NCI-H446 treated with DMSO at 0.1 percent for 48 hours (cell line): ENCODE measurements around the gene BPI.
"Not testable (repeated sequence)": the region's sequence is repeated elsewhere in the genome, so short reads cannot be mapped to it uniquely, and the experiment has no call there.

Experiments
- DNase-seq: peaks from one replicate; lab custom pipeline; 2025; lab: John Stamatoyannopoulos, UW

Gene BPI

DNA sequence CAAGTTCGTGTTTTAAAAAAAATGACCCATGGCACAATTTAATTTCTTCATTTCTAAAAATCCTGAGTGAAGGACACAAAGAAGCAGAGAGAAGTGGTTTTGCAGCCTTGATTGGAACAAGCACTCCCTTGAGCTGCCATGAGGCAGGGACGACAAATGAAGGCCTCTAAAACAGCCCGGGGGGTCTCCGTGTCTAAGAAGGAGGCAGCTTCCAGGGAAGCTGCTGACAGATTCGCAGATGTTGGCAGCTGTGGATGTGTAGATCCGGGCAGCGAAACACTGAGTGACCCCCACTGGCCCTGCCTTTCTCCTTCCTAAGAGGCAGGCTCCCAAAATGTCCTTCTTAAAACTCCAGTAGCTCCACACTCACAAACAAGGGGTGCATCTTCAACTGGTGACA, 32.8 kb downstream of the BPI start:
- no peak for DNase-seq

DNA sequence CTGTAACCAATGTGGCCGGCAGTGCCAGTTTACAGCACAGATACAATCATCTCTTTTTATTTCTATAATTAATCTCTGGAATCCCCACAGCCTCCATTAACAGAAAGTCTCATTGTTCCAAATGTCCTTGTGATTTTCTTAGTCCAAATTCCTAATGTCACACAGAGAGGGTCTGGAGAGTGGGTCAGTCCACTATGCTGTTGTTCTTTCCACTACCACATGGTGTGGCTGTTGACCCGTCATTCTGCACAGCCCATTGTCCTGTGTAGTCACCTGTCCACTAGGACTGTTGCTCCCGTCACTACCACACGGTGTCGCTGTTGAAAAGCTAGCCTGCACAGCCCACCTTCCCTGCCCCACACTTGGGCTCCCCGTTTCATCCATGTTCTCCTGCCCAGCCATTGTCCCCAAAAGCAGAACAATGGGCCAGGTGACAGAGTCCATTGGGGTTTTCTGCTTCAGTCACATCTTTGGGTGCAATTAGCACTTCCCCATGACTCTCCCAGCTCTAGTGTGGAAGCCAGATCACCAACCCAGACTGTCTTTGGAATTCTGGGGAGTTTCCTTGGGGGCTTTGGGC, 33.7 kb downstream of the BPI start:
- DNase-seq: no peak

DNA sequence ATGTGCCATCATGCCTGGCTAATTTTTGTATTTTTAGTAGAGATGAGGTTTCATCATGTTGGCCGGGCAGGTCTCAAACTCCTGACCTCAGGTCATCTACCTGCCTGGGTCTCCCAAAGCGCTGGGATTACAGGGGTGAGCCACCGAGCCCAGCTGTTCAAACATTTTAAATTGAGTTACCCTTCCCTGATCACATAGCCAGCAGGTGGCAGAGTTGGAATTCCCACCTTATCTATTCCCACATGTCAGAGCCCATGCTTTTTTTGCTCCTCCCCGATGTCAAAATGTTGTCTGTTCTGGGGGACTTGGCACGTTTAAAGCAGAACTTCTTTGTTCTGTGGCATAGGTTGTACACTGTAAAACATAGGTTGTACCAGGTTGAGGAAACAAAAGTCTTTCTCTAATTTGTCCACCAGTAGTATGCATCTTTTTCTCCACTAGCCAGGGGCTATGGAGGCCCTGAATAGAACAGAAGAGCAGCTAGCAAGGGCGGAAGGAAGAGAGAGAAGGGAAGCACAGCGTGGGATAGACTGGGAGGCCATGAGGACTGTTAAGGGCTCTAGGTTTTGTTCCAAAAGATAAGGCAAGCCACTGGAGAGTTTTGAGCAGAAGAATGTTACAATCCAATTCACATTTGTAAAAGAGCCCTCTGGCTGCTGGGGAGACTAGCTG, 35.0 kb downstream of the BPI start:
- DNase-seq: no peak

DNA sequence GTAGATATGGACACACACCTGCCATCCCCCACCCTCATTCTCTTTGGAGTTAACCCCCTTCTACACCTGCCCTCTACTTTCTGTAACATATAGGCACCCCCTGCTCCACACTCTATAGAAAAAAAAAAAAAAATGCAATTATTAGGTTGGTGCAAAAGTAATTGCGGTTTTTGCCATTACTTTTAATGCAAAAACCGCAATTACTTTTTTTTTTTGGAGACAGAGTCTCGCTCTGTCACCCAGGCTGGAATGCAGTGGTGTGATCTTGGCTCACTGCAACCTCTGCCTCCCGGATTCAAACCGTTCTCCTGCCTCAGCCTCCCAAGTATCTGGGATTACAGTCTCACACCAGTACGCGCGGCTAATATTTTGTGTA, 35.6 kb downstream of the BPI start:
- not testable (repeated sequence) for DNase-seq

DNA sequence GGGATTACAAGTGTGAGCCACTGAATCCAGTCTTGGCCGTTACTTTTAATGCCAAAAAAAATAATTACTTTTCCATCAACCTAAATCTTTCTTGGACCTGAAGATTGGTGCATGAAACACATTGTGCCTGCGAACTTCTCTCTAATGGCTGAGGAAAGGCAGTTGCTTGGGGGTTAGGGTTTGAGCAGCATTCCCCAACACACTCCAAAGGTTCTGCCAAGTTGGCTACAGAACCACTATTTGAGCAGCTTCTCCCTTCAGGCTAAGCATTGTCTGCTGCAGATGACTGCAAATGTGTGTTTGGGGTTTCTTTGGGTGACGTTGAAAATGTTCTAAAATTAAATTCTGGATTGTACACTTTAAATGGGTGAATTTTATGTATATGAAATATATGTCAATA, 36.0 kb downstream of the BPI start:
- DNase-seq: no peak

DNA sequence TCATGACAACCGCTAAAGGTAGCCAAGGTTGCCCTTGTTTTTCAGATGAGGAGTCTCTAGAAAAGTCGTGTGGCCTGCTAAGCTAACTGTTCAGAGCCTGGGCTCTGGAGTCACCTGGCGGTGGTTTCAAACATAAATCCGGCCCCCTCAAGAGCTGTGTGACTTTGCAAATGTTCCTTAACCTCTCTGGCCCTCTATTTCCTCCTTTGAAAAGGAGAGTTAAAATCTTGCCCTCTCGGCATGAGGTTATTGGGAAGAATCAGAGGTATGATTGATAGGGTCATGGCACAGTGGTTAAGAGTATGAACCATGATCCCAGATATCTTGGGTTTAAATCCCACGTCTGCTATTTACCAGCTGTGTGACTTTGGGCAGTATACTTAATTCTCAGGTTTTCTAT, 36.7 kb downstream of the BPI start:
- DNase-seq: no peak

DNA sequence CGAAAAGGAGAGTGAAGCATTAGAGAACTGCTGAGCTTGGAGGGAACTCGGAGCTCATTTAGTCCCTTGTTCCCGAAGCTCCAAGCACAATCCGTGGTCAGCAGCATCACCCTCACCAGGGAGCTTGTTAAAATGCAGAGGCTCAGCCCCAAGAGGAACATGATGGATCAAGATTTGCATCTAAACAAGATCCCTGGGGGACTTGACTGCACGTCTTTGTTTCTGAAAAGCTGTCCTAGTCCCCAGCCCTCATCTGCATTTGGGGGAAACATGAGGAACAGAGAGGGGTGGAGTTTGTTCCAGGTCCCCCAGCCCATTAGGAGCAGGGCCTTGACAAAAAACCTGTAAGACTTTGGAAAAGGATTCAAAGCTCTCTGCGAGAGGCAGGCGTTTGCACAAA, 38.3 kb downstream of the BPI start:
- no peak for DNase-seq

DNA sequence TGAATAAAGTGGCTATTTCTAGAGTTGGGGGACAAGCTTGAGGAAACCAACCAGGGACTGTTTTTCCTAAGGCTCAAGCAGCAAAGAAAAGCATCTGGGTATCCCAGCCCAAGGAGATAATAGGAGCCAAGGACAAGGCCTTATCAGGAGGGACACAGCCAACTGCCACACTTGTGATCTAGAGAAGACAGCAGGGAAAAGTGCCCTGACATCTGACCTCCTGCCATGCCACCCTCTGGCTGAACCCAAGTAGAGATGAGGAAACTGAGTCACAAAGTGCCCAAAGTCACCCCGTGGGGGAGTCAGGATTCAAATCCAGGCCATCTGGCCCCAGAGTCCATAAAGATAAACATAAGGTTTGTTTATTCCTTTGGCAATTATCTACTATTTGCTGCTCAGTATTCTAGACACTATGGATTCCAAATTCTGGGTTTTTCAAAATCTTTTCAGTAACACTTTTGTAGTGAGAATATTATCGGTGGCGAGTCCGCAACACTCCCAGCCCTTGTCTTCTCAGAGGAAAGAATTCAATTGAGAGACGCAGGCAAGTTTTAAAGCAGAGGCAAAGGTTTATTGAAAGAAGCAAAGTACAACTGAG, 38.9 kb downstream of the BPI start:
- no peak for DNase-seq

DNA sequence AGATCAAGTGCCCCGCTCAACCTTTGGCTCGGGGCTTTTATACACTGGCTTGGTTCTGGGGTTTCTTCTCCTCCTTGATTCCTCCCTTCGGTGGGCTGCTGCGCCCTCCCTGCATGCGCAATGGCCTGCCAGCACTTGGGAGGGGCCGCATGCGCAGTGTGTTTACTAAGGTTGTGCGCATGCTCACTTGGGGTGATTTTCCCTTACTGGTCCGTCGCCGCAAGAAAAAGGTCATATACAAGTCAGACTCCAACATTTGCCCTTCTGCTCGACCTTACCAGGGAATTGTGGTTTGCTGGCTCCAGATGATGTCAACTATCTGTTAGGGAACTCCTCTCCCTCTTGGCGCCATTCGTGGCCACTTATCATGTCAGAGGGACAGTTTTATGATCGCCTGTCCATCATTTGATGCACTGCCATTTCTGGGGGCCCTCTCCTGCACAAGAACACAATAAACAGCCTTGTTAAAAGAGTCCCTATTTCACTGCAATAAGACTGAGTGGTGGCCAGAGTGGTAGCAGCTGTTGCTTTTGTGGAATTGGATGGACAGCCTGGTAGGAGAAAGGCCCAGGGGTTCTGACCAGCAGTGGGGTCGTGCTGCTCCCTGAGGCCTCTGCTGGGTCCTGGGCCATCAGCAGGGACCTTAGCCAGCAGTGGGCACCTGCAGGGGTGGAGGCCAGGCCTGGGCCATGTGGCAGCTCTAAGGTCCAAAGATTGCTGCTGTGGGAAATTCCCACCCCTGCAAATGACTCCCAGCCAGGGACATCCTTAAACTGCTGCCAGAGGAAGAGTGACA, 39.6 kb downstream of the BPI start:
- no peak for DNase-seq

DNA sequence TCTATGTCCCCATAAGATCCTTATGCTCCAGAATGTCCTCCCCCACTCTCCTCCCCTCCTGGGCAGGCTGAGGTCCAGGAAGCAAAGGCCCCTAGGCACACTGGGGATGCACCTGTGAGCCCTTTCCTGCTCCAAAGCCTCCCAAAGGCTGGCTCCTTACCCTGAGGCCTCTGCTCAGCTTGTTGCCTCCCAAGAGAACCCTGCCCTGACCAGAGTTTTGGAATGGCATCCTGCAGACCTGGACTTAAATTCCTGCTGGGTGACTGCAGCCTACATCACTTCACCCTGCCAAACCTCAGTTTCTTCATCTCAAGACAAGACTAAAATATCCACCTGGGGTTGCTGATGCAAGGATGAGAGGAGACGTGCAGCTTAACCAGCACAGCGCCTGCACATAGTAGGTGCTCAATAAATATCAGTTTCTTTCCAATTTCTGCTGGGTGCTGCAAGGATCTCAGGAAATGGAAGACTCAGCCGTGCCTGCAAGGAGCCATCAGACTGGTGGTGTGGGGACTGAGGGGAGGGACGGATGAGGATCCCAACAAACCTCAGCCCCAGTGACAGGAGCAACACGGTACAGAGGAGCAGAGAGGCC, 40.2 kb downstream of the BPI start:
- DNase-seq: no peak

DNA sequence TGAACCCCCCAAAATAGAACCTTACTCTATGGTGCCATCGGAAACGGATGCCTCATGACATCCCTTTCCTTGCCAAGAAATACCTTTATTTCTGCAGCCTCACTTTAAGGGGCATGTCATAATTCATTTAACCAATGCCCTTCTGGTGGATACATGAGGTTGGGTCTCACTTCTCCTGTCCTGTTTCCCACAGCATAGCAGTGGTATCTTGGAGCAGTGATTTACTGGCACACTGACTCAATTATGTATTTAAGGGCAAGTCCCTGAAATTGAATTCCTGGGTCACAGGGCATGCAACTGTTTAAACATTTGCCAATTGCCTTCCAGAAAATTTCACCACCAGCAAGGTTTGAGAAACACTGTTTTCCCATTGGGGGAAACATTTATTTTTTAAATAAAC, 41.7 kb downstream of the BPI start:
- DNase-seq: no peak

DNA sequence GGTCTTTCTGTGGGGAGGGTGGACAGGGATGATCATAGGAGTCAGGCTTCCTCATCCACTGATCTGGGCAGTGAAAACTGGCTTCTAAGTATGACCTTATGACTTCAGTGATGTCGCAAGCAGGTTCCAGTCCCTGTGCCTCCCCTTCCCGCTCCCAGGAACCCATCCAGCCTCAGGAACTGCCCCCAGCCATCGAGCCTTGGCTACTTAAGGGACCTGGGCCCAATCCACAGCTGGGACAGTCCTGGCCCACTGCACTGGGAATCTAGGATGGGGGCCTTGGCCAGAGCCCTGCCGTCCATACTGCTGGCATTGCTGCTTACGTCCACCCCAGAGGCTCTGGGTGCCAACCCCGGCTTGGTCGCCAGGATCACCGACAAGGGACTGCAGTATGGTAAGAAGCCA, 42.3 kb downstream of the BPI start, which contains the start of gene LBP:
Gene LBP (plus strand): TSS at position 236 of the 405 bp plus-strand sequence. CDS start 35 bp downstream, at position 271.
- no peak for DNase-seq

DNA sequence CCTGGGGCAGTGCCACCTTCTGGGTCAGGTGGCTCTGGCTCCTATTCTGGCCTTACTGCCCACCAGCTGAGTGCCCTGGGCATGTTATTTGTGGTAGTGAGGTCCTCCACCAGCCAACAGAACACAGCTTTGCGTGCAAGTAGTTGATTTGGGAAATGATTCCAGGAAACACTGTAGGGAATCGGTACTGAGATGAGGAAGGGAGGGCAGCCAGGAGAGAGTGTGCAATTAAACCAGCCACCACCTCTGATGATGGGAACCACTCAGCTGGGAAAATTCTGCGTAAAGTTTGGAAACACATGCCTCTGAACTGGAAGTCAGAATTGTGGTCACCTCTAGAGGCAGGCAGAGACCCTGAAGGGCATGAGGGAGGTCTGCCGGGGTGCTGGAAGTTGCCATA, 42.8 kb downstream of the BPI start:
- DNase-seq: no peak

DNA sequence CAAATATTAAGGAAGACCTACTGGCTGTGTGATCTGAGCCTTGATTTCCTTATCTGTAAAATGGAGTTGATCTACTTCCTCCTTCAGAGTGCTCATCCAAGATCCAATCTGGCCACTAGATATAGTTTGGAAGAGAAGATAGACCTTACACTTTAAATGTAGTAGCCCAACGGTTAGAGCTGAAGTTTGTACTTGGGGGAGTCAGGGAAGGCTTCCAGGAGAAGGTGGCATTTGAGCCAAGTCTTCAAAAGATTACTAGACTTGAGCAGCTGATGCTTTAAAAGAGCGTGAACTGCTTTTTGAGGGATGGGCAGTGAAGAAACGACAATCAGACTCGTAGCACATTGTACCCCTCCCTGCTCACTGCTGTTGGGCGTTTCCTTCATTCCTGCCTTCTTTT, 45.9 kb downstream of the BPI start:
- DNase-seq: no peak

DNA sequence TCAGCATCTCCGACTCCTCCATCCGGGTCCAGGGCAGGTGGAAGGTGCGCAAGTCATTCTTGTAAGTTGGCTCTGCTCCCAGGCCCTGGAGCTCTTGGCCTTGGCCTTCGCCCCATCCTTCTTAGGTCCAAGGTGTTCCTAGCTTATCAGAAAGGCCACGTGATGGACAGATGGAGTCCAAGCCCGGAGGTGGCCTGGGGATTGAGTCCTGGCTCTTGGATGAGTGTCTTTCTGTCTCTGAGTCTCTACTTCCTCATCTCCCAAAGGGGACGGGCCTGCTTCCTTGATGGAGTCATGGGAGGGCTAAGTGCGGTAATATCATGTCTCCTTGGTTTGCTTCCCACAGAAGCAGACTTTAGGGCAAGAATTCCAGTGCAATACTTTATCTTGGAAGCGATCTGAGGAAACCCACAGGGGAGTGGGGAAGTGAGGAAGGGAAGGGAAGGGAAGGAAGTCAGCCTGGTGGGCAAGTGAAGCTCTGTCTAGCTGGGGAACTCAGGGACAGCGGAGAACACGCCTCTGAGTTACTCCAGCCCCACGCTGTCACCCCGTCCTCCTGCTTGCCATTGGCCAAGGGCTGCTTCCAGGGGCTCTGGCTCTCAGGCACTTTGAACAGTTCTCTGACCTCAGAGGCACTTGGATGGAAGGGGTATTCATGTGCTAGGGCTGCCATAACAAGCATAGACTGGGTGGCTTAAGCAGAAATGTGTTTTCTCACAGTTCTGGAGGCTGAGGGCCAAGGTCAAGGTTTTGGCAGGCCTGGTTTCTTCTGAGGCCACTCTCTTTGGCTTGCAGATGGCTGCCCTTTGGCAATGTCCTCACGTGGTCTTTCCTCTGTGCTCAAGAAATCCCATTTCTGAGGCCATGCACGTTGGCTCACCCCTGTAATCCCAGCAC, 47.2 kb downstream of the BPI start:
- DNase-seq: no peak

DNA sequence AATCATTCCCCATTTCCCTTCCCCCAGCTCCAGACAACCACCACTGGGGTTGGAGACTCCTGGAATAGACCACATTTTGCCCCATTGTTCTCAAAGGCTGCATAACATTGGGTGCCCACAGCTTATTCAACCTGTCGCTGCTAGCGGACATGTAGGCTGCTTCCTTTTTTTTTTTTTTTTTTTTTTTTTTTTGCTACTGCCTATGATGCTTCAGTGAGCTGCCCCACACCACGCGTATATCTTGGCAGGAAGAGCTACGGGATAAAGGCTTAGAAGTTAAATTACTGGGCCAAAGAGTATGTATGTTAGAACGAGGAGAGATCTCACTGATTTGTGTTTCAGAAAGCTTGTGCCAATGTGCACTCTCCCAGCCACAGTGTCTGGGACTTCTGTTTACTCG, 49.4 kb downstream of the BPI start:
- DNase-seq: no peak

DNA sequence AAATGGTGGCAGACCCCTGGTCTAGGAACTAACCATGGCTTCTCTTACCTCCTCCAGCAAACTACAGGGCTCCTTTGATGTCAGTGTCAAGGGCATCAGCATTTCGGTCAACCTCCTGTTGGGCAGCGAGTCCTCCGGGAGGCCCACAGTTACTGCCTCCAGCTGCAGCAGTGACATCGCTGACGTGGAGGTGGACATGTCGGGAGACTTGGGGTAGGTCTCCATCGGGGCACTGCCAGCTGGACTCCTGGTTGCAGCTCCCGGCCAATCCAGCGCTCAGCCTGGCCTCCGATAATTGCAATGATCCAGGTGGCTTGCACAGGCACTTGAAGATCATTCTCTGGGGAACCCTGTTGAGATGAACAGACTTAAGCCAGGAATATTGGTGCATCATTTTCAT, 50.3 kb downstream of the BPI start:
- DNase-seq: no peak

DNA sequence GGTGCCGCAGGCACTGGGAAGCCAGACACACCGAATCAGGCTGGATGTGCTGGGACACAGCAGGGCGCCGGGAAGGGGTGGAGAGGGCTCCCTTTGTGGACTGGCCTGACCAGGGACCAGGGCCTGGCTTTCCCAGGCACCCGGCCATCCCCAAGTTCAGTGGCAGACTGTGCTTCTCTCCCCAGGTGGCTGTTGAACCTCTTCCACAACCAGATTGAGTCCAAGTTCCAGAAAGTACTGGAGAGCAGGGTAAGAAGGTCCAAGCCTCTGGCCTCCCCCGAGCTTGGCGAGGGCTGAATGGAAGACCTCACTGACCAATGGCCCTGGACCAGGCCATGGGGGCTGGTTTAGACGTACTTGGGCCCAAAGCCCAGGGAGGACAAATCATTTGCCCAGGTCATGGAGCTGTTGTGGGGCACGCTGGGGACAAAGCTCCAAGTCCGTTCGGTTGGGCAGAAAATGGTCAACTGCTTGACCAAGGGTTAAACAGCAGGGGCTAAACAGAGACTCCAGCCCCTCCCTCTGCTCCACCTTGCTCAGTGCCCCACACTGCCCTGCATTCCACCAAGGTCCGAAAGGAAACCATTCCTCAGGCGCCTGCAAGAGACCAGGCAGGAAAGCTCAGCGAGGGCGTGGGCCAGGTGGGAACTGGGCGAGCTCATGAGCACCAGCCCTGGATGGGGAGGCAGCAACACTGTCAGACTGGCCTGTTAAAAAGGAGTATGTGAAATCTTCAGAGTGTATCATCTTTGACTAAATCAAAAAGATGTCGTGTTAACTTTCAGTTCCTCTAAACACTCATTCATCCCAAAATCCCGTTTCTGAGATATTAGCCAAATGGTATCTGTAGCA, 51.4 kb downstream of the BPI start:
- DNase-seq: no peak

DNA sequence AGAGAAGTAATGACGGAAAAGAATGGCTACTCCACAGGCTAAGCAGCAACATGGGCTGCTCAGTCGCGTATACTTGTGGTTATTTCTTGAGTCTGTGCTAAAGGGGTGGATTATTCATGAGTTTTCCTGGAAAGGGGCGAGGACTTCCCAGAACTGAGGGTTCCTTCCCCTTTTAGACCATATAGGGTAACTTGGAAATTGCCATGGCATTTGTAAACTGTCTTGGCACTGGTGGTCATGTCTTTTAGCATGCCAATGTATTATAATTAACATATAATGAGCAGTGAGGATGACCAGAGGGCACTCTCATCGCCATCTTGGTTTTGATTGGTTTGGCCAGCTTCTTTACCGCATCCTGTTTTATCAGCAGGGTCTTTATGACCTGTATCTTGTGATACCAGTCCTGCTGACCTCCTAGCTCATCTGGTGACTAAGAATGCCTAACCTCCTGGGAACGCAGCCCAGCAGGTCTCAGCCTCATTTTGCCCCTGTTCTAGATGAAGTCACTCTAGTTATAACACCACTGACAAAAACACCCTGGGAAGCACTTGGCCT, 53.8 kb downstream of the BPI start:
- DNase-seq: no peak

DNA sequence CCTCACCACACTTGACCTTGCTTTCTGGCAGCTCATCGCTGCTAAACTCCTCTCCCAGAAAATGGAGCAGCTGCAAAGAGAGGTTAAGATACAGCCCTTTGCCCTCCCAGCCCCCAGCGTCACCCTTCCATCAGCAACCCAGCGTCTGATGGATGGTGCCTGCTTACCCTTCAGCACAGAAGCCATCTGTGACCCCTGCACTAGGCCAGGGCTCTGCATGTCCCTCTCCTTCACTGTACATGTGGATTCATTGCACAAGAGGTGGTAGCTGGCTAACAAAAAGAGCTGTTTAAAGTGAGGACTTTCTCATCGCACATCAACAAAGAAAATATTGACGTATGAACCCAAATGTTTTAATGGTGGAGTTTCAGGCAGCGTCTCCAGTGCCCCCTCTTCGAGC, 54.6 kb downstream of the BPI start:
- DNase-seq: no peak
